ENCODE data around the gene AREL1. TPM values are rescaled to one million over a fixed set of nuclear protein-coding genes. Genes with fewer than 3 reads are reported as not detected.

AREL1 gene
- total RNA-seq, 6 experiments from 2014 or later: 36.7 to 42.3 (median 40.6) TPM

GRCh38 chr14:74669256-74669655 lies 43.6 kb downstream of the AREL1 start:
- peaks cover 68% of the 10 kb centered on the region for H3K36me3 Mint-ChIP-seq (ENCODE audit: low read depth)
- no peak overlapping the region for H3K4me3 Mint-ChIP-seq
- H3K27me3 Mint-ChIP-seq (ENCODE audit: insufficient read depth): peaks cover under 1% of the 10 kb centered on the region; the same call in 1 of the 2 replicates
- no peak overlapping the region for H3K27ac Mint-ChIP-seq
- H3K4me1 Mint-ChIP-seq (ENCODE audit: low read depth): peaks cover 82% of the 10 kb centered on the region
- no peak for TF ChIP-seq CTCF (IDR thresholded peaks at IDR 0.05)
- DNase-seq: no peak
- no peaks in the 10 kb centered on the region for H3K9me3 Mint-ChIP-seq

- Mint-ChIP-seq H3K36me3 (ENCODE audit: low read depth) (peaks cover 74% of the 10 kb centered on the region), H3K4me1 (ENCODE audit: low read depth) (peaks cover 94% of the 10 kb centered on the region), H3K4me3 (peak overlapping the region; percentile 30), H3K27ac (peak overlapping the region; percentile 77), H3K9me3 (no peaks in the 10 kb centered on the region), H3K27me3 (ENCODE audit: insufficient read depth) (peaks cover 2% of the 10 kb centered on the region; the same call in 1 of the 2 replicates)
- no peak for TF ChIP-seq CTCF (IDR thresholded peaks at IDR 0.05)
- DNase-seq: peak; percentile 83
Observed at GRCh38 chr14:74667758-74668157, 45.1 kb downstream of the AREL1 start.

GRCh38 chr14:74664717-74665116 lies 48.2 kb downstream of the AREL1 start:
- no peak for TF ChIP-seq CTCF (IDR thresholded peaks at IDR 0.05)
- H3K36me3 Mint-ChIP-seq (ENCODE audit: low read depth): peaks cover 81% of the 10 kb centered on the region
- no peak for DNase-seq
- no peaks in the 10 kb centered on the region for H3K9me3 Mint-ChIP-seq
- no peak overlapping the region; the same call in 1 of the 2 replicates for H3K27ac Mint-ChIP-seq
- peaks cover 83% of the 10 kb centered on the region for H3K4me1 Mint-ChIP-seq (ENCODE audit: low read depth)
- H3K27me3 Mint-ChIP-seq (ENCODE audit: insufficient read depth): peaks cover 2% of the 10 kb centered on the region
- no peak overlapping the region for H3K4me3 Mint-ChIP-seq

- Mint-ChIP-seq H3K36me3 (ENCODE audit: low read depth) (peaks cover 77% of the 10 kb centered on the region), H3K27ac (peak overlapping the region; percentile 25; the same call in 1 of the 2 replicates), H3K4me1 (ENCODE audit: low read depth) (peaks cover 83% of the 10 kb centered on the region), H3K27me3 (ENCODE audit: insufficient read depth) (peaks cover 2% of the 10 kb centered on the region), H3K4me3 (no peak overlapping the region), H3K9me3 (no peaks in the 10 kb centered on the region)
- no peak for DNase-seq
- no peak for TF ChIP-seq CTCF (IDR thresholded peaks at IDR 0.05)
Observed at GRCh38 chr14:74663884-74664283, 49.0 kb downstream of the AREL1 start.

- no peak for DNase-seq
- Mint-ChIP-seq H3K27ac (no peak overlapping the region), H3K9me3 (peaks cover 5% of the 10 kb centered on the region; the same call in 1 of the 2 replicates), H3K36me3 (ENCODE audit: low read depth) (peaks cover 72% of the 10 kb centered on the region), H3K4me1 (ENCODE audit: low read depth) (peaks cover 77% of the 10 kb centered on the region), H3K4me3 (no peak overlapping the region), H3K27me3 (ENCODE audit: insufficient read depth) (peaks cover 2% of the 10 kb centered on the region)
- TF ChIP-seq CTCF (IDR thresholded peaks at IDR 0.05): no peak
Observed at GRCh38 chr14:74661726-74662450, 51.0 kb downstream of the AREL1 start.

Measured in HFFc6 (cell line).